Calu3 (cell line): ENCODE measurements around the gene CTIF. TPM values are rescaled to one million over a fixed set of nuclear protein-coding genes. Genes with fewer than 3 reads are reported as not detected.

Experiments
- BruUV-seq: library from RNA; stranded (reverse); fragments of 400-500 nt; replicated peaks from 2 replicates; lab custom pipeline; 2021; lab: Mats Ljungman, UMichigan
- CTCF ChIA-PET: fragments of 300-600 bp; sonication (Branson Sonifier 250); formaldehyde crosslinking; loops from one replicate; lab custom pipeline; 2022; ENCODE audit warnings: antibody characterized with exemption; lab: Charles Lee
- DNase-seq: peaks from one replicate; pipeline ENCODE4 v3.0.0; 2022
- H3K27ac Mint-ChIP-seq: one replicate; pipeline ENCODE4 v1.8.0; 2022; ENCODE audit warnings: mixed read lengths; ENCODE audit not compliant: unreplicated experiment
- H3K27me3 Mint-ChIP-seq: one replicate; pipeline ENCODE4 v1.8.0; 2022; ENCODE audit warnings: mixed read lengths; ENCODE audit not compliant: unreplicated experiment
- H3K36me3 Mint-ChIP-seq: one replicate; pipeline ENCODE4 v1.8.0; 2022; ENCODE audit warnings: mild to moderate bottlenecking, moderate library complexity, mixed read lengths; ENCODE audit not compliant: insufficient read depth, unreplicated experiment
- H3K4me1 Mint-ChIP-seq: one replicate; pipeline ENCODE4 v1.8.0; 2022; ENCODE audit warnings: mild to moderate bottlenecking, low read depth, mixed read lengths; ENCODE audit not compliant: unreplicated experiment
- H3K4me3 Mint-ChIP-seq: one replicate; pipeline ENCODE4 v1.8.0; 2022; ENCODE audit warnings: mild to moderate bottlenecking, low read depth, moderate library complexity, mixed read lengths; ENCODE audit not compliant: unreplicated experiment
- H3K9me3 Mint-ChIP-seq: one replicate; pipeline ENCODE4 v1.8.0; 2022; ENCODE audit warnings: low read depth, mixed read lengths; ENCODE audit not compliant: unreplicated experiment
- intact Hi-C: fragments of 100-400 bp; cut with micrococcal nuclease; formaldehyde crosslinking; loops from one replicate; pipeline ENCODE4 v1.10.0; 2022; ENCODE audit not compliant: unreplicated experiment
- total RNA-seq: library from RNA; stranded (reverse); gene quantifications from 2 replicates; pipeline ENCODE4 v1.2.3, GENCODE V29; 2022
- TF ChIP-seq, protein P1 (sequence below): fragments of 200-600 bp; IDR thresholded peaks from one replicate; pipeline ENCODE4 v1.8.0; 2022; ENCODE audit warnings: antibody characterized with exemption; ENCODE audit not compliant: unreplicated experiment

Gene CTIF
- total RNA-seq, 1 experiment from 2014 or later, result 40.8 TPM

DNA sequence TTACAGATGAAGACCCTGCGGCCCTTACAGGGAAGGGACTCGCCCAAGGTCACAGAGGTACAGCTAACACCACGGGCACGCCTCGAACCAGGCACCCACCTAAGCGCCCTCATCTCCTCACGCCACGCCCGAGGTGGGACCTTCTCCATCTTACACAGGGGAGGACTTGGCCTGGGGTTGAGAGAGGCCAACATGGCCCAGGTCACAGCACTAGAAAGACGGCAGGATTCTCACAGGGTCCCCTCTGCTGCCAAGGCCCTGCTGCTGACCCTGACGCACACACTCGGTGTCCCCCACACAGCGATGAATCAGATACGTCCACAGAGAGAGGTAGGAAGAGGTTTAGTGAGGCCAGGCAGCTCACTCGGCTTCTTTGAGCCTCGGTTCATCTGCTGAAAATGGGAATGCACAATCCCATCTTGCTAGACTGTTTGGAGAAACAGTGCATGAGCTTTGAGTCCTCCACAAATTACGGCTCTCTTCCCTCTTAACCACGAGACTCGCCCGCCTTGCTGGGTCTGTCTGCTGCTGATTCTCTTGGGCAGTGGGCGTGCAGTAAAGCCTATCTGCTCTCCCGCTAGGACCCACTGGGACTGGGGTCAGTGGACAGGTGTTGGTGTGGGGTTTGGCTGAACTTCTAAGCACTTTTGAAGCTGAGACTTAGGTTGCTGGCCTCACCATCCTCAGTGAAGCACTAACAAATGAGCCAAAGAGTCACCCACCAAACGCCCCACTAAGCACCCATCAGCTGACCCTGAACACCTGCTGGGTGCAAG is 332.7 kb downstream of the CTIF start:
- Mint-ChIP-seq H3K27ac (no peak overlapping the region), H3K27me3 (no peaks in the 10 kb centered on the region), H3K9me3 (no peaks in the 10 kb centered on the region), H3K4me3 (no peak overlapping the region), H3K36me3 (peaks cover 6% of the 10 kb centered on the region), H3K4me1 (peaks cover 43% of the 10 kb centered on the region)
- no peak for DNase-seq
- intact Hi-C loops, result no loop called here
- TF ChIP-seq, protein P1, sequence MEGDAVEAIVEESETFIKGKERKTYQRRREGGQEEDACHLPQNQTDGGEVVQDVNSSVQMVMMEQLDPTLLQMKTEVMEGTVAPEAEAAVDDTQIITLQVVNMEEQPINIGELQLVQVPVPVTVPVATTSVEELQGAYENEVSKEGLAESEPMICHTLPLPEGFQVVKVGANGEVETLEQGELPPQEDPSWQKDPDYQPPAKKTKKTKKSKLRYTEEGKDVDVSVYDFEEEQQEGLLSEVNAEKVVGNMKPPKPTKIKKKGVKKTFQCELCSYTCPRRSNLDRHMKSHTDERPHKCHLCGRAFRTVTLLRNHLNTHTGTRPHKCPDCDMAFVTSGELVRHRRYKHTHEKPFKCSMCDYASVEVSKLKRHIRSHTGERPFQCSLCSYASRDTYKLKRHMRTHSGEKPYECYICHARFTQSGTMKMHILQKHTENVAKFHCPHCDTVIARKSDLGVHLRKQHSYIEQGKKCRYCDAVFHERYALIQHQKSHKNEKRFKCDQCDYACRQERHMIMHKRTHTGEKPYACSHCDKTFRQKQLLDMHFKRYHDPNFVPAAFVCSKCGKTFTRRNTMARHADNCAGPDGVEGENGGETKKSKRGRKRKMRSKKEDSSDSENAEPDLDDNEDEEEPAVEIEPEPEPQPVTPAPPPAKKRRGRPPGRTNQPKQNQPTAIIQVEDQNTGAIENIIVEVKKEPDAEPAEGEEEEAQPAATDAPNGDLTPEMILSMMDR, result no peak
- CTCF ChIA-PET, result no interaction called here
- no TSS peak for BruUV-seq

DNA sequence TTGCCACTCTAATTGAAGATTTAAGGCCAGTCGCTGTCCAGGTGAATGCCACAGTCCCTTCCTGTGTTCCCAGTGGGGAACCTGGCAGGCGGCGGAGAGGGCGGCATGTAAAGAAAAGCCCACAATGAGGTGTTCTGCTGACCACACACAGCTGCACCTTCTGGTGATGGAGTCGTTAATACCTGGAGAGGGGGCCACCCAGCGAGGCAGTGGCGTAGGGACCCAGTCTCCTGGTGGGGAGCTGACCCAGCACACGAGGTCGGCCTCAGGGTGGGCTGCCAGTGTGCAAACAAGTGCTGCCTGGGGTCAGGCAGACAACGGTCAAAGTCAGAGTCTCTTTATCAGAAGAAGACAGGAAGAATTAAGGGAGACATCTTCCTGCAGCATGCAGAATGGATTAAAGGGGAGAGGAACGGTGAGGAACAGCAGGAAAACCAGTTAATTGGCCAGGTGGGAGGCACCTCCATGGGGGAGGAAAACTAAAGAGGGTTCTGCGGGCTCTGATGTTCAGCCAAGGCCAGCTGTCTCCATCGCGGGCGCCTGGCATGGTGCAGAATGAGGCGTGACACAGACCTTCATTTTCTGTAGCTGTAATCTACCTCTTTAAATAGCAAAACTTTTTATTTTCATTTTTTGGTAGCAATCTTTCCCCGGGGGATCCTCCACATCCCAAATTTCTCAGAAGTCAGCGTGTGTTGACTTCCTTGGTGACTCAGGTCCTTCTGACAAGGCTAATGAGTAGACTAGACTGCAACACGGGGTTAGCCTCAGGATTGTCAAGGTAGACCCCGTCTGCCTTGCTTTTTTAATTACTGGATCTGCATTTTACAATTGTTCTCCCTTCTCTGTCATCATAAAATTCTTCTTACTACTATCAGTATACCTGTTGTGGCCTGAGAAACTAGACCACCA is 333.7 kb downstream of the CTIF start:
- CTCF ChIA-PET, result no interaction called here
- H3K4me1 Mint-ChIP-seq, result peaks cover 43% of the 10 kb centered on the region
- H3K4me3 Mint-ChIP-seq, result peak overlapping the region; percentile 8
- no peaks in the 10 kb centered on the region for H3K9me3 Mint-ChIP-seq
- peak overlapping the region; percentile 85 for H3K27ac Mint-ChIP-seq
- peaks cover 6% of the 10 kb centered on the region for H3K36me3 Mint-ChIP-seq
- BruUV-seq, result no TSS peak
- TF ChIP-seq, protein P1, result no peak
- intact Hi-C loops, result no loop called here
- H3K27me3 Mint-ChIP-seq, result no peaks in the 10 kb centered on the region
- DNase-seq, result no peak

DNA sequence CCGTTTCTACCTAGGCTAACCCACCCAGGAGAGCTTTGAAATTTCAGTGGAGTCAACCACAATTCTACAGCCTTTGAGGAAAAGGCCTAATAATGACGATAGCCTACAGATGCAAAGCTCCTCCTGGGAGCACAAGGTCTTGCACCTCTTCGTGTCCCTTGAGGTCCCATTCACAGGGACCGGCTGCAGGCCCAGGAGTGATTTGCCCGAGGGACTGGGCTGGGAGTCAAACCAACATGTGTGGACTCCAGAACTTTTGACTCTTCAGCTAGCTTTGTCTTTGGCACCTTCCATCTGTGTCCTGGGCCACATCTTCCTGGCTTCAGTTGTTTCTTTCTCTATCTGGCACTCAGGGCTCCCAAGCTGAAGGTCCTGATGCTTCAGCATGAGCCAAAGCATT is 335.4 kb downstream of the CTIF start:
- Mint-ChIP-seq H3K4me1 (peaks cover 45% of the 10 kb centered on the region), H3K27me3 (no peaks in the 10 kb centered on the region), H3K4me3 (no peak overlapping the region), H3K36me3 (peaks cover 11% of the 10 kb centered on the region), H3K27ac (peak overlapping the region; percentile 38), H3K9me3 (no peaks in the 10 kb centered on the region)
- no TSS peak for BruUV-seq
- TF ChIP-seq, protein P1, result no peak
- intact Hi-C loops, result no loop called here
- no peak for DNase-seq
- CTCF ChIA-PET, result interaction anchor here (0.7 kb wide), 1 partner anchor 65 kb away, joined by 3 read pairs; no protein-coding TSS in a partner anchor

DNA sequence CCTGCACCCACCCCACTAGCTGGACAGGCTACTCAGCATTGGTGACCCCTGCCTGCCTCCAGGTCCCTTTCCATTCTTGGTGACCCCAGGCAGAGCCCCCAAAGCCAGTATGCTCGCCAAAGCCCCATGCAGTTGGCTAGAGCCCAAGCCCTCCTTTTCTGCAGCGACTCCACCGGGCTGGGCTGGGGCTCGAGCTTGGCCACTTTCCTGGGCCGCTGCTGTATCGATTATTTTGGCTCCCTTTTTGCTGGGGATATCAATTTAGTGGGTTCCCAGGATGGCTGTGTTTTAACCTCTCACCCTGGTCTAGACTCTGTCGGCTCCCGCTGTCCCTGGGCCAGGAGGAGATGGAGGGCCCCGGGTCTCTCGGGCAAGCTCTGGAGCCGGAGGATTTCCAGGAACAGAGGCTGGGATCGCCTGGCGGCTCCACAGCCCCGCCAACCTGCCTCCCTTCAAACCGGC is 335.9 kb downstream of the CTIF start:
- peaks cover 11% of the 10 kb centered on the region for H3K36me3 Mint-ChIP-seq
- intact Hi-C loops, result no loop called here
- no peak overlapping the region for H3K4me3 Mint-ChIP-seq
- peaks cover 45% of the 10 kb centered on the region for H3K4me1 Mint-ChIP-seq
- TF ChIP-seq, protein P1, result no peak
- no peaks in the 10 kb centered on the region for H3K9me3 Mint-ChIP-seq
- DNase-seq, result no peak
- no peak overlapping the region for H3K27ac Mint-ChIP-seq
- no TSS peak for BruUV-seq
- CTCF ChIA-PET, result interaction anchor here (0.7 kb wide), 1 partner anchor 66 kb away, joined by 3 read pairs; no protein-coding TSS in a partner anchor
- no peaks in the 10 kb centered on the region for H3K27me3 Mint-ChIP-seq
